IPS DF 6.9 (cell line): ENCODE measurements around the gene ADAMTS17.

ENCODE experiments used
- DNase-seq: peaks from one replicate; pipeline ENCODE4 v3.0.0-alpha.2; 2013; ENCODE audit warnings: low read depth, low spot score
- H3K27ac ChIP-seq: one replicate; pipeline ENCODE4 v1.5.1; 2013; ENCODE audit warnings: low read length, control low read depth
- H3K27me3 ChIP-seq: 2 replicates; pipeline ENCODE4 v1.6.1; 2013; ENCODE audit warnings: mild to moderate bottlenecking, low read length; ENCODE audit not compliant: control insufficient read depth, insufficient read depth
- H3K36me3 ChIP-seq: 2 replicates; pipeline ENCODE4 v1.6.1; 2013; ENCODE audit warnings: low read length; ENCODE audit not compliant: control insufficient read depth, insufficient read depth
- H3K4me1 ChIP-seq: 2 replicates; pipeline ENCODE4 v1.6.1; 2013; ENCODE audit warnings: low read length; ENCODE audit not compliant: control insufficient read depth, insufficient read depth
- H3K4me3 ChIP-seq: 2 replicates; pipeline ENCODE4 v1.5.1; 2013; ENCODE audit warnings: mild to moderate bottlenecking, low read length
- H3K9me3 ChIP-seq: 2 replicates; pipeline ENCODE4 v1.6.1; 2013; ENCODE audit warnings: low read length, inconsistent platforms; ENCODE audit not compliant: control insufficient read depth, insufficient read depth
- WGBS: extraction: QIAGEN DNeasy Blood & Tissue Kit; methylation state at CpG from one replicate; pipeline ENCODE4 v1.1.7; 2013; ENCODE audit warnings: mixed read lengths, missing lambda C conversion rate; ENCODE audit not compliant: insufficient read length, insufficient coverage; 5-methylcytosine and 5-hydroxymethylcytosine counted together

ADAMTS17 gene

DNA sequence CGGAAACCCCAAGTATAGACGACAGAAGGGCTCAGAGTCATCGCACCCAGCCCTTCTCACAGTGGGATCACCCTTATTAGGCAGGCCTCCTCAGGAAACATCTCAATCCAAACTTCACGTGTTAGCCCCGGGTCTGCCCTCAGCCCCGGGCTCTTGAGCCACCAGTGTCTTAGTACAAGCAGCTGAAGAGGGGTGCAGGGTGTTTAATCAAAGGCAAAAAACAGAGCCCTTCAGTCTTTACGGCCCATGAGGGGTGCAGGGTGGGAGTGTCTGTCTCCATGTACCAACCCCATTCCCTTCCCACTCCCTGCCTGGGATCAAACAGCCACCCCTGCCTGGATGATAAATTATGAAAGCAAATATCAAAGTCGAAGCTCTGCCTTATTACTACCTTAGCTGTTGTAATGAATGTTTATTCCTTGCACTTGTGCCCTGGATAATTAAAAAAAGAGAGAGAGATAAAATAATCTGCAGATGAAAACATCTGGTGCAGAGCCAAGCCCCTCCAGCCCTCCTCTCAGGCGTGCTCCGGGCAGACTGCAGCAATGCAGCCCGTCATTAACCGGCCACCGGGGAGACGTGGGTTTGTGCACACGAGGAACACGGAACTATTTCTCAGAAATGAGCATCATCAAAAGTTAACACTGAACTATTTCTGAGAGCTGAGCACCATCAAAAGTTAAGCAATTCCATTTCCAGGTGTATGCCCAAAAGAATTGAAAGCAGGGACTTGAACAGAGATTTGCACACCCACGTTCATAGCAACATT, 64.5 kb downstream of the ADAMTS17 start:
- Histone ChIP-seq H3K36me3 (no peaks in the 10 kb centered on the region), H3K4me3 (no peak overlapping the region), H3K9me3 (no peaks in the 10 kb centered on the region), H3K4me1 (no peaks in the 10 kb centered on the region), H3K27ac (no peak overlapping the region), H3K27me3 (no peaks in the 10 kb centered on the region)
- DNase-seq: no peak
- WGBS: no CpG with 5 or more reads among the region's 17 CpGs

GRCh38 chr15:100276506-100276905, 65.3 kb downstream of the ADAMTS17 start:
- Histone ChIP-seq H3K36me3 (no peaks in the 10 kb centered on the region), H3K9me3 (no peaks in the 10 kb centered on the region), H3K4me1 (no peaks in the 10 kb centered on the region), H3K4me3 (no peak overlapping the region), H3K27me3 (no peaks in the 10 kb centered on the region), H3K27ac (no peak overlapping the region)
- WGBS: no CpG with 5 or more reads among the region's 8 CpGs
- no peak for DNase-seq

DNA sequence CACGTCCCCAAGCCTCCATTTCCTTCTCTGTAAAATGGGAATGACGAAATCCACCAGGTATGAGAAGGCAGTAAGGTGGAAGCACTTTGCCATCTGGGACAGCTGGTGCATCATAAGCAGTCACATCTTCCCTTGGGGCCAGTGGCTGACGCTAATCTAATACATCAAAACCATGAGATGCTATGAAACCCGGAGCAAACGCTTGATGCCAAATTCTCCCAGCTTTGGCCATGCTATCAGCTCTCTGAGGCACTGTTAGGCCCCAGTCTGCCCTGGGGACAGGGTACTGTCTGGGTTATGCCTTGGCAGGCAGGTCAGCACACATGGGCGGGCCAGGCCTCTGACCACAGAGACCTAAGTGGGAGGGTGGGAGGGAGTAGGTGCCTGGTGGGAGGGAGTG, 66.1 kb downstream of the ADAMTS17 start:
- WGBS: no CpG with 5 or more reads among the region's 6 CpGs

DNA sequence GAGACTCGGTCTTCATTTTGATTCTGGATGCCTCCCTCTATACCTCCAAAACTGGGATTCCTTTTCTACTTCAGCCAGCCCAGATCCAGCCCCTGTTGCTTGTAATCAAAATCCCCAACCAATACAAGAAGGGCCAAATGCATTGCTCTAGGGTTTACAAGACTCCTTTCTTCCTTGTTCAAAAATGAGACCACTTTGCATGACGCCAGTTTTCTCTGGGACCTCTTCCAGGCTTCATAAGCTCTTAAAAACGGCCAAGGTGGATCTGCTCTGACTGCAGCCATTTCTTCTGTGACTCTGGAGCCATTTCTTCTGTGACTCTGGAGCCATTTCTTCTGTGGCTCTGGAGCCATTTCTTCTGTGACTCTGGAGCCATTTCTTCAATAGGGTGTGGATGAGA, 71.9 kb downstream of the ADAMTS17 start:
- Histone ChIP-seq H3K4me3 (no peak overlapping the region), H3K27ac (no peak overlapping the region)

More for the DNA sequence above, 66.1 kb downstream of the ADAMTS17 start:
- no peaks in the 10 kb centered on the region for H3K9me3 ChIP-seq
- no peaks in the 10 kb centered on the region for H3K27me3 ChIP-seq
- H3K27ac ChIP-seq: no peak overlapping the region
- no peak overlapping the region for H3K4me3 ChIP-seq
- no peaks in the 10 kb centered on the region for H3K4me1 ChIP-seq
- H3K36me3 ChIP-seq: no peaks in the 10 kb centered on the region
- DNase-seq: no peak

DNA sequence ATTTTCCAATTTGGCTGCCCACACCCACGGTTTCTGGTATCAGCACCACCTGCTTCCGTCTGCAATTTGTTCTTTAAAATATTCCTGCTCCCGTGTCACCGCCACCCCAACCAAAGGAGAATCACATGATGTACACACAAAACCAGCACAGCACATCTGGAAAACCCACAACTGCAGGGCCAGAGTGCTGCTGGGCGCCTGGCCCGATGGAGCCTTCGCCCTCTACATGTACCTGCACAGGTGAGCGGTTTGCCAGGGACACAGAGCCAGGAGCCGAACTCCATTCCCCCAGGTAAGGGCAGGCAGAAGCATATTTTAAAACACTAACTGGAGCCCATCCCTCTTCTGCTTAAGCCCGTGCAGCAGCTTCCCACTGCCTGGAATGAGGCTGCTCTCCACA, 75.6 kb downstream of the ADAMTS17 start:
- DNase-seq: no peak
- Histone ChIP-seq H3K36me3 (no peaks in the 10 kb centered on the region), H3K27me3 (no peaks in the 10 kb centered on the region), H3K4me1 (no peaks in the 10 kb centered on the region), H3K4me3 (no peak overlapping the region), H3K27ac (no peak overlapping the region), H3K9me3 (no peaks in the 10 kb centered on the region)
- no CpG with 5 or more reads among the region's 10 CpGs for WGBS

More for the DNA sequence above, 71.9 kb downstream of the ADAMTS17 start:
- Histone ChIP-seq H3K4me1 (no peaks in the 10 kb centered on the region), H3K9me3 (no peaks in the 10 kb centered on the region), H3K27me3 (no peaks in the 10 kb centered on the region), H3K36me3 (no peaks in the 10 kb centered on the region)
- WGBS: no CpG with 5 or more reads among the region's 3 CpGs
- no peak for DNase-seq

DNA sequence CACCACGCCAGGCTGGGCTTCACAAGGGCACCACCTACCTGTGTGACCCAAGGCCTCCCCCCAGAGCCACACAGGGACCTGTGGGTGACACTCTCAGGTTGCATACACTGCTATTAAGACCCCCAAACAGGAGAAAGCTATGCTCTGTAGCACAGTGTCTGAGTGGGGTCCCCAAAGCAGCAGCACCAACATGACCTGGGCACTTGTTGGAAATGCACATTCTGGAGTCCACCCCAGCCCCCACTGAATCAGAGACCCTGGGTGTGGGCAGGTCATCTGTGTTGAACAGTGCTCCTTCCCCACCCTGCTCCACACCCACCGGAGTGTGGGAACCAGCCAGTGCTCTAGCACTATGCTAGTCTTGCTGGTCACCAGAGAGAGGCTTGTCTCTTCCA, 76.1 kb downstream of the ADAMTS17 start:
- H3K4me1 ChIP-seq: no peaks in the 10 kb centered on the region
- H3K27me3 ChIP-seq: no peaks in the 10 kb centered on the region
- no CpG with 5 or more reads among the region's 2 CpGs for WGBS
- no peaks in the 10 kb centered on the region for H3K9me3 ChIP-seq
- no peaks in the 10 kb centered on the region for H3K36me3 ChIP-seq
- H3K4me3 ChIP-seq: no peak overlapping the region
- DNase-seq: no peak
- no peak overlapping the region for H3K27ac ChIP-seq

DNA sequence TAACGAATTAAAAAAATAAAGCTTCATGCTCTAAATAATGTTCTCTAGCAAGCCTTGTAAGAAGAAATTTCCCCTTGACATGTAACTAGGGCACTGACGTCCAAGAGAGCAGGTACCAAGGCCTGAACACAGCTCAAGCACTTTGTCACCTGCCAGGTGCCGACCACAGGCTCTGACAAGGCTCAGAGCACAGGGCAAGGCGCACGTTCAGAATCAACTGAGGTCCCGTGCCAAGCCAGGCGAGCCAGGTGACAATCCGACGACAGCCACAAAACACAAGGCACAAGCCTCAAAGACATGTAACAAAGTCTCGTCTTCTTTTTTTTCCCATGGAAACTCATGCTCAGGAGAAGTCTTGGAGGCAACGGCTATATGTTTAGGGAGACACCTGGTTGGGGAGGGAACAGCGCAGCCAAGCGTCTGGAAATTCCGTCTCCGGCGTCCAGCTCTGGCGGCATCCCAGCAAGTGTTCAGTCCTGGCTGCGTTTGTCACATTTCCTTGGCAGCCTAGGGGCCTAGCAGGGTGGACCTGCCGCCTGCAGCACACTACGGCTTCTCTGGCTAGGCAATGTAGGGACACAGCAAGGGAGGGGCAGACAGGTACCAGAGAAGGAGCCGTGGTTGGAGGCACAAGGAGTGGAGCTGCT, 76.7 kb downstream of the ADAMTS17 start:
- no peak overlapping the region for H3K4me3 ChIP-seq
- H3K4me1 ChIP-seq: no peaks in the 10 kb centered on the region
- no peaks in the 10 kb centered on the region for H3K36me3 ChIP-seq
- DNase-seq: no peak
- no peaks in the 10 kb centered on the region for H3K27me3 ChIP-seq
- no peak overlapping the region for H3K27ac ChIP-seq
- WGBS: no CpG with 5 or more reads among the region's 21 CpGs
- no peaks in the 10 kb centered on the region for H3K9me3 ChIP-seq

DNA sequence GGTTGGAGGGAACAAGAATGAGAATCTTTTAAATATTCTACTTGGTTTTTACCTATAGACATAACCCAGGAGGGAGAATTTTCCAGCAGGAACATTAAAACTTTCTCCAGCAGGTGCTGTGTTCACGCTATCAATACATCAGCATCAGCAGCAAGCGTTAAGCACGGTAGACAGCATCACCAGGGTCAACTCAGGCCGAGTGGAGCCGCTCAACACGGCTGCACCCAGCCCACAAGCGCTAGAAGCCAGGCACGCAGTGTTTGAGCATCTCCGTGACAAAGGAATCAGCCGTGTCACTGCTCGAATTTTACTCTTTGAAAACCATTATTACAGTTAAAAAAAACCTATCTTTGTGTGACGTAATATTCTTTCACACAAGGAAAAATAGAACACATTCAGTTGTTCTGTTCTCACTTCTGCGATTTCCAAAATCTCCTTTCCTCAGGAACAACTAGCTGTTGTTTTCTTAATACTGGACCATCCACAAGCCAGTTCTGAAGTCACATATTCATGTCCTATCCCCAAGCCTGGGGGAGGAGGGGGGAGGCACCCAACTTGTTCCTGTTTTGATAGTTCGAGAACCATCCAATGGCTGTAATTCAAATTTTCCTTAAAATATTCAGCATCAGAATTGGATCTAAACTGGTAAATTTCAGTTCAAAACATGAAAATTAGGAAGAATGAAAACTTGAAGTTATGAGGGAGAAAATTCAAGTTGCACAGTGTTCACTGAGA, 77.9 kb downstream of the ADAMTS17 start:
- Histone ChIP-seq H3K4me1 (no peaks in the 10 kb centered on the region), H3K27me3 (no peaks in the 10 kb centered on the region), H3K4me3 (no peak overlapping the region), H3K9me3 (no peaks in the 10 kb centered on the region), H3K27ac (no peak overlapping the region), H3K36me3 (no peaks in the 10 kb centered on the region)
- WGBS: no CpG with 5 or more reads among the region's 14 CpGs
- DNase-seq: no peak

DNA sequence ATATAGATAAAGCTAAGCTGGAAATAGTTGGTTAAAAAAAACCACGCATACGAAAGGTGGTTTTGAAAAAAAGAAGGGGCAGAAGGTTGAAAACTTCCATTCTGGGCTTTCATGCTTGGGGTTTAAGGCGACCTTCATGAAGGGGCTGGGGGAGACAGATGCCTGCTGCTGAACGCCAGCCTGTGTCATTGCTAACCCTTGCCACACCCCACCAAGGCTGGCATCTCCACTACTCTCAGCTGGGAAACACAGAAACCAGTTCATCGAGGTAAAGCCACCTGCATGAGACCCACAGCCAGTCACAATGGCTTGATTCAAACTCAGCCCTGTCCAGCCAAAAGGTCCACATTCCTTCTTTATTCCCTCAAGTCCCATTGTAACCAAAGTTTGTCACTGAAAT, 78.7 kb downstream of the ADAMTS17 start:
- no CpG with 5 or more reads among the region's 5 CpGs for whole genome bisulfite sequencing
- Histone ChIP-seq H3K36me3 (no peaks in the 10 kb centered on the region), H3K27me3 (no peaks in the 10 kb centered on the region), H3K4me1 (no peaks in the 10 kb centered on the region), H3K9me3 (no peaks in the 10 kb centered on the region), H3K27ac (no peak overlapping the region), H3K4me3 (no peak overlapping the region)
- no peak for DNase-seq

DNA sequence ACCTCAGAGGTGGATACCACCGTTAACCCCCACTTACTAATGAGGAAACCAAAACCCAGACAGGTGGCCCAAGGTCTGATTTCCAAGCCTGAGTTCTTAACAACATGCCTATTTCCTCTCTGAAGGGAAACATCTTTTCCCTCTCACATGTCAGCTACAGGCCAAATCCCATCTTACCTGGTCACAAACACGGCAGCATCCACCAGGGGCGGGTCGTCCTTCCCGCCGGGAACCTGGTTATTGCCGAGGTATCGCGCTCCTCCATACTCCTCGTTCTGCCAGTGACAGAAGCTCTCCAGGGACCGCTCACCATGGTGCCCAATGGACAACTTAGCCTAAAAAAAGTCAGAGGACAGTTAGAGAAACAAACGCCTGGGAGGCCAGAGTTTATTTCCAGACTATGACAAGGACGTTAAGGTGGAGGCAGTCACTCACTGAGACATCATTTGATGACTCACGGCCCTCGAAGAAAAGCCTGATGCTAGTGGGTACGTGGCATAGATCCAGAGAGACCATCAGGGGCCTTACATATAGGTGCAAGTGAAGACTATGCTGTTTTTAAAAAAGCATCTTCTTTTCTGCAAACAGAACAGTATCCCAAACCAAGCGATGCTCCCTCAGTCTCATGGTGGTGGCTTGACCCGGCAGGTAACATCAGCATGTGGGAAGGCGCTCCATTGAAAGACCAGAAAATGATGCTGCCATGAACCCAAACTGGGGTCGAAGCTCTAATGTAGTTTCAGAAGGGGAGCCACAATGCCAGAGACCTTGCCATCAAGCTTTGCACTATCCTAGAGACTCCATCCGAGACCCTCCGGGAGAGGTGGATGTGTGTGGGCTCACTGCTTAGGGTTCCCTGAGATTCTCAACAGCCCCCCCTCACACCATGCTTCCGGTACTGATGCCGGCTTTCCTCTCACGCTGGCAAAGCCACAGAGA, 80.2 kb downstream of the ADAMTS17 start:
- Histone ChIP-seq H3K9me3 (no peaks in the 10 kb centered on the region), H3K27ac (no peak overlapping the region), H3K27me3 (no peaks in the 10 kb centered on the region), H3K4me3 (no peak overlapping the region), H3K36me3 (no peaks in the 10 kb centered on the region), H3K4me1 (no peaks in the 10 kb centered on the region)
- no CpG with 5 or more reads among the region's 25 CpGs for whole genome bisulfite sequencing
- no peak for DNase-seq
